Type B pancreatic cell (in vitro differentiated cells): Measurements from ENCODE around the gene NIPAL4. TPM values are rescaled to one million over a fixed set of nuclear protein-coding genes. Genes with fewer than 3 reads are reported as not detected.
"Not testable (repeated sequence)": the region's sequence is repeated elsewhere in the genome, so short reads cannot be mapped to it uniquely, and the experiment has no call there.

ENCODE experiments used
- DNase-seq: peaks from one replicate; pipeline ENCODE4 v3.0.0; 2021; ENCODE audit warnings: mixed read lengths; ENCODE audit not compliant: unreplicated experiment; ENCODE audit errors: extremely low spot score
- H3K27ac Mint-ChIP-seq: 2 replicates; pipeline ENCODE4 v1.8.0; 2021; ENCODE audit warnings: mild to moderate bottlenecking, mixed read lengths
- H3K27me3 Mint-ChIP-seq: 2 replicates; pipeline ENCODE4 v1.8.0; 2021; ENCODE audit warnings: mixed read lengths
- H3K36me3 Mint-ChIP-seq: 2 replicates; pipeline ENCODE4 v1.8.0; 2021; ENCODE audit warnings: mixed read lengths
- H3K4me1 Mint-ChIP-seq: one replicate; pipeline ENCODE4 v1.8.0; 2021; ENCODE audit warnings: mixed read lengths; ENCODE audit not compliant: unreplicated experiment
- H3K4me3 Mint-ChIP-seq: 2 replicates; pipeline ENCODE4 v1.8.0; 2021; ENCODE audit warnings: mild to moderate bottlenecking, mixed read lengths
- H3K9me3 Mint-ChIP-seq: 2 replicates; pipeline ENCODE4 v1.8.0; 2021; ENCODE audit warnings: mixed read lengths
- CTCF ChIP-seq: fragments of 200-600 bp; sonication (generic); conservative IDR thresholded peaks from 2 replicates; pipeline ENCODE4 v1.5.0; 2021; ENCODE audit warnings: antibody characterized with exemption, mild to moderate bottlenecking
- long read RNA-seq: library from polyadenylated mRNA; unstranded; transcript quantifications from one replicate; pipeline ENCODE4 v2.0.0, GENCODE V29; 2020
- total RNA-seq: library from RNA; stranded (reverse); gene quantifications from 2 replicates; pipeline ENCODE4 v1.2.1, GENCODE V29; 2021; ENCODE audit warnings: low replicate concordance

NIPAL4 gene
- total RNA-seq = 0.46 and 0.59 TPM in 2 replicates
- long read RNA-seq = 0 reads

- Mint-ChIP-seq H3K36me3 (no peaks in the 10 kb centered on the region), H3K4me1 (peaks cover 18% of the 10 kb centered on the region), H3K27me3 (peaks cover 70% of the 10 kb centered on the region), H3K9me3 (no peaks in the 10 kb centered on the region), H3K27ac (no peak within 1 kb of the TSS), H3K4me3 (peak within 1 kb of the TSS; percentile 69)
- no peak for TF ChIP-seq CTCF
- DNase-seq = no peak
Observed at GRCh38 chr5:157459715-157460599, at the start of gene NIPAL4. Gene NIPAL4, plus strand, starts transcription at chr5:157460213. Its CDS starts 108 bp downstream, at chr5:157460321.

- DNase-seq = no peak
- Mint-ChIP-seq H3K9me3 (peaks cover 7% of the 10 kb centered on the region), H3K36me3 (no peaks in the 10 kb centered on the region), H3K4me3 (no peak overlapping the region), H3K27ac (no peak overlapping the region), H3K27me3 (peaks cover 4% of the 10 kb centered on the region), H3K4me1 (no peaks in the 10 kb centered on the region)
- TF ChIP-seq CTCF = no peak
Observed at GRCh38 chr5:157415838-157416237, 44.2 kb upstream of the NIPAL4 start.

GRCh38 chr5:157419521-157419920 lies 40.5 kb upstream of the NIPAL4 start:
- not testable (repeated sequence) for H3K36me3 Mint-ChIP-seq, H3K27ac Mint-ChIP-seq, H3K27me3 Mint-ChIP-seq, H3K4me3 Mint-ChIP-seq, DNase-seq, H3K9me3 Mint-ChIP-seq, H3K4me1 Mint-ChIP-seq

- H3K27me3 Mint-ChIP-seq = peaks cover 10% of the 10 kb centered on the region
- not testable (repeated sequence) for H3K36me3 Mint-ChIP-seq, H3K9me3 Mint-ChIP-seq, H3K4me3 Mint-ChIP-seq, H3K4me1 Mint-ChIP-seq, DNase-seq, H3K27ac Mint-ChIP-seq
Observed at GRCh38 chr5:157429920-157430319, 30.1 kb upstream of the NIPAL4 start.

- no peaks in the 10 kb centered on the region for H3K4me1 Mint-ChIP-seq
- TF ChIP-seq CTCF = peak; percentile 68
- no peaks in the 10 kb centered on the region for H3K36me3 Mint-ChIP-seq
- DNase-seq = no peak
- H3K27ac Mint-ChIP-seq = no peak overlapping the region
- no peaks in the 10 kb centered on the region for H3K9me3 Mint-ChIP-seq
- H3K27me3 Mint-ChIP-seq = peaks cover 10% of the 10 kb centered on the region
- no peak overlapping the region for H3K4me3 Mint-ChIP-seq
Observed at GRCh38 chr5:157431544-157432200, 28.3 kb upstream of the NIPAL4 start.

GRCh38 chr5:157434096-157434495 lies 25.9 kb upstream of the NIPAL4 start:
- Mint-ChIP-seq H3K4me3 (no peak overlapping the region), H3K27ac (no peak overlapping the region), H3K27me3 (no peaks in the 10 kb centered on the region), H3K9me3 (no peaks in the 10 kb centered on the region), H3K36me3 (no peaks in the 10 kb centered on the region), H3K4me1 (no peaks in the 10 kb centered on the region)
- DNase-seq = no peak
- TF ChIP-seq CTCF = no peak
